Measurements from ENCODE around the gene METTL16. TPM values are rescaled to one million over a fixed set of nuclear protein-coding genes. Genes with fewer than 3 reads are reported as not detected.

The METTL16 gene
- total and polyA plus RNA-seq, 4 donors: 4.1 to 8.9 (median 6.6) TPM

DNA sequence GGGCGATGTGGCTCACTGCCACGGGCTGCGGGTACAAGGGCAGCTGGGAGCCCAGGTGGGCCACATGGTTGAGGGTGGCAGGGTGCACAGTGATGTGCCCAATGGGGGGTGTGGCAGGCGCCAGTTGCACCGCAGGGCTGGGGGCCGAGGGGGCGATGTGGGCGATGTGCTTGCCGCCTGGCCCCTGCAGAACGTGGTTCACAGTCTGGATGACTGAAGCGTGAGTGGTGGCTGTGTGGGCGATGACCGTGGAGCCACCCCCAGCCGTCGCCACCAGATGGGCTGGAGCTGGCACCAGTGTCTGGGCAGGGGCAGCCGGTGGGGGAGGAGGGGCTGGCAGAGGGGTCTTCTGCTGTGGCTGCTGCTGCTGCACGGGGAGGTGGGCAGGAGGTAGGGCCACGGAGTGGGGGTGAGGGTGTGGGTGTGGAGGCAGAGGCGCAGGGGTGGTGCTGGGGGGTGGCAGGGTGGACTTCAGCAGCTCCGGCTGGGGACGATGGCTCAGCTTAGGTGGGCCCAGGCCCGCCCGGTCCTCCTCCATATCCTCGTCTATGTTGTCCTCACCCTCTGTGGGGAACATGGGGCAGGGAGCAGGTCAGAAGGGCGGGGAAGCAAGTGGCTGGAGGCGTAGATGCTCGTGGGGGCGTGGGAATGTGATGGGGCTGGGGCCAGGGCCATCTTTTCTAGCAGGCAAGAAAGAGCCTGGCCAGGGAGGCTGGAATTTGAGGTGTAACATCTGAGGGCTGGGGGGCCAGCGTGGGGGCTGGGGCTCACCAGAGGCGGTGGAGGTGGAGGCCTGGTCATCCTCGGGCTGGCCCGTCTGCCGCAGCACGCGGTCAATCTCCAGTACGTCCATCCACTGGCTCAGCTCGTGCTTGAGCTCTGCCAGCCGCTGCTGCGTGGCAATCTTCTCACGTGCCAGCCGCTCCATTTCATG lies 124.3 kb downstream of the METTL16 start:
- H3K9me3 ChIP-seq (ENCODE audit: control insufficient read depth in 4 of 4, low read length in 3 of 4): no peaks in the 10 kb centered on the region
- WGBS: 95% methylated on average over 41 of the region's 41 CpGs
- TF ChIP-seq RAD21 (IDR thresholded peaks at IDR 0.05): no peak
- TF ChIP-seq, protein P1, sequence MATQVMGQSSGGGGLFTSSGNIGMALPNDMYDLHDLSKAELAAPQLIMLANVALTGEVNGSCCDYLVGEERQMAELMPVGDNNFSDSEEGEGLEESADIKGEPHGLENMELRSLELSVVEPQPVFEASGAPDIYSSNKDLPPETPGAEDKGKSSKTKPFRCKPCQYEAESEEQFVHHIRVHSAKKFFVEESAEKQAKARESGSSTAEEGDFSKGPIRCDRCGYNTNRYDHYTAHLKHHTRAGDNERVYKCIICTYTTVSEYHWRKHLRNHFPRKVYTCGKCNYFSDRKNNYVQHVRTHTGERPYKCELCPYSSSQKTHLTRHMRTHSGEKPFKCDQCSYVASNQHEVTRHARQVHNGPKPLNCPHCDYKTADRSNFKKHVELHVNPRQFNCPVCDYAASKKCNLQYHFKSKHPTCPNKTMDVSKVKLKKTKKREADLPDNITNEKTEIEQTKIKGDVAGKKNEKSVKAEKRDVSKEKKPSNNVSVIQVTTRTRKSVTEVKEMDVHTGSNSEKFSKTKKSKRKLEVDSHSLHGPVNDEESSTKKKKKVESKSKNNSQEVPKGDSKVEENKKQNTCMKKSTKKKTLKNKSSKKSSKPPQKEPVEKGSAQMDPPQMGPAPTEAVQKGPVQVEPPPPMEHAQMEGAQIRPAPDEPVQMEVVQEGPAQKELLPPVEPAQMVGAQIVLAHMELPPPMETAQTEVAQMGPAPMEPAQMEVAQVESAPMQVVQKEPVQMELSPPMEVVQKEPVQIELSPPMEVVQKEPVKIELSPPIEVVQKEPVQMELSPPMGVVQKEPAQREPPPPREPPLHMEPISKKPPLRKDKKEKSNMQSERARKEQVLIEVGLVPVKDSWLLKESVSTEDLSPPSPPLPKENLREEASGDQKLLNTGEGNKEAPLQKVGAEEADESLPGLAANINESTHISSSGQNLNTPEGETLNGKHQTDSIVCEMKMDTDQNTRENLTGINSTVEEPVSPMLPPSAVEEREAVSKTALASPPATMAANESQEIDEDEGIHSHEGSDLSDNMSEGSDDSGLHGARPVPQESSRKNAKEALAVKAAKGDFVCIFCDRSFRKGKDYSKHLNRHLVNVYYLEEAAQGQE (IDR thresholded peaks at IDR 0.05): no peak
- TF ChIP-seq SP1 (IDR thresholded peaks at IDR 0.05): no peak
- TF ChIP-seq GABPA (IDR thresholded peaks at IDR 0.05 in 1 of 2, conservative IDR thresholded peaks at IDR 0.05 in 1 of 2): no peak
- TF ChIP-seq FOXA1 (IDR thresholded peaks at IDR 0.05): no peak
- TF ChIP-seq HNF4A (conservative IDR thresholded peaks at IDR 0.05): no peak
- TF ChIP-seq JUND (IDR thresholded peaks at IDR 0.05): no peak
- no peak for TF ChIP-seq EGR1 (IDR thresholded peaks at IDR 0.05; ENCODE audit: low read depth in 2 of 2)
- TF ChIP-seq MAX (IDR thresholded peaks at IDR 0.05): no peak
- TF ChIP-seq, protein P2, sequence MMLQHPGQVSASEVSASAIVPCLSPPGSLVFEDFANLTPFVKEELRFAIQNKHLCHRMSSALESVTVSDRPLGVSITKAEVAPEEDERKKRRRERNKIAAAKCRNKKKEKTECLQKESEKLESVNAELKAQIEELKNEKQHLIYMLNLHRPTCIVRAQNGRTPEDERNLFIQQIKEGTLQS (IDR thresholded peaks at IDR 0.05): no peak
- TF ChIP-seq, protein P3, sequence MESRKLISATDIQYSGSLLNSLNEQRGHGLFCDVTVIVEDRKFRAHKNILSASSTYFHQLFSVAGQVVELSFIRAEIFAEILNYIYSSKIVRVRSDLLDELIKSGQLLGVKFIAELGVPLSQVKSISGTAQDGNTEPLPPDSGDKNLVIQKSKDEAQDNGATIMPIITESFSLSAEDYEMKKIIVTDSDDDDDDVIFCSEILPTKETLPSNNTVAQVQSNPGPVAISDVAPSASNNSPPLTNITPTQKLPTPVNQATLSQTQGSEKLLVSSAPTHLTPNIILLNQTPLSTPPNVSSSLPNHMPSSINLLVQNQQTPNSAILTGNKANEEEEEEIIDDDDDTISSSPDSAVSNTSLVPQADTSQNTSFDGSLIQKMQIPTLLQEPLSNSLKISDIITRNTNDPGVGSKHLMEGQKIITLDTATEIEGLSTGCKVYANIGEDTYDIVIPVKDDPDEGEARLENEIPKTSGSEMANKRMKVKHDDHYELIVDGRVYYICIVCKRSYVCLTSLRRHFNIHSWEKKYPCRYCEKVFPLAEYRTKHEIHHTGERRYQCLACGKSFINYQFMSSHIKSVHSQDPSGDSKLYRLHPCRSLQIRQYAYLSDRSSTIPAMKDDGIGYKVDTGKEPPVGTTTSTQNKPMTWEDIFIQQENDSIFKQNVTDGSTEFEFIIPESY (IDR thresholded peaks at IDR 0.05): no peak
- TF ChIP-seq CTCF (IDR thresholded peaks at IDR 0.05; ENCODE audit: low read depth, low read length, missing input control): no peak
- TF ChIP-seq HNF4G (IDR thresholded peaks at IDR 0.05): no peak
- no peak for TF ChIP-seq FOXA2 (IDR thresholded peaks at IDR 0.05)
- no peak for TF ChIP-seq RXRA (IDR thresholded peaks at IDR 0.05)
- no peak for TF ChIP-seq TAF1 (conservative IDR thresholded peaks at IDR 0.05)
- no peak for TF ChIP-seq NR2F2 (IDR thresholded peaks at IDR 0.05)
- TF ChIP-seq YY1 (IDR thresholded peaks at IDR 0.05): no peak
- no peak overlapping the region for H3K27ac ChIP-seq (ENCODE audit: low read depth in 1 of 2, low read length in 2 of 2)
- peaks cover 0 to 10% (median 5%) of the 10 kb centered on the region in 4 donors for H3K36me3 ChIP-seq (ENCODE audit: control insufficient read depth in 4 of 4, insufficient read depth in 3 of 4, low read depth in 1 of 4, low read length in 3 of 4)
- H3K27me3 ChIP-seq (ENCODE audit: control insufficient read depth in 4 of 4, insufficient read depth in 4 of 4, low read length in 3 of 4): no peaks in the 10 kb centered on the region
- H3K4me3 ChIP-seq (ENCODE audit: low read depth in 1 of 3, low read length in 3 of 3): no peak overlapping the region
- no peak for DNase-seq (ENCODE audit: low spot score)
- H3K9ac ChIP-seq (ENCODE audit: low read depth in 1 of 2, low read length in 2 of 2): no peak overlapping the region
- peaks cover 6 to 29% (median 22%) of the 10 kb centered on the region in 4 donors for H3K4me1 ChIP-seq (ENCODE audit: control insufficient read depth in 4 of 4, insufficient read depth in 4 of 4, low read length in 3 of 4)
